GM12878 (cell line): ENCODE results near the gene HERC4. TPM values are rescaled to one million over a fixed set of nuclear protein-coding genes. Genes with fewer than 3 reads are reported as not detected.

Source experiments
- ATAC-seq: fragments of 200-7000 bp; cut with Tn5 transposase; 3 replicates; pipeline ENCODE4 v1.9.1; 2020; ENCODE audit warnings: mild to moderate bottlenecking, moderate library complexity
- BruUV-seq: library from RNA; stranded (reverse); fragments of 400-500 nt; replicated peaks from 2 replicates; lab custom pipeline; 2021; lab: Mats Ljungman, UMichigan
- CTCF ChIA-PET: fragments of 300-600 bp; sonication (Branson Sonifier 250); formaldehyde crosslinking; extraction: SDS; loops from one replicate; lab custom pipeline; 2021; ENCODE audit warnings: inconsistent platforms; lab: Yijun Ruan, JAX
- POLR2A ChIA-PET: fragments of 350-600 bp; formaldehyde crosslinking; extraction: SDS; loops from one replicate; lab custom pipeline; 2021; ENCODE audit warnings: inconsistent platforms; lab: Charles Lee
- RAD21 ChIA-PET: fragments of 300-600 bp; sonication (Branson Sonifier 250); formaldehyde crosslinking; loops from one replicate; lab custom pipeline; 2023; ENCODE audit warnings: antibody characterized with exemption; ENCODE audit not compliant: unreplicated experiment; lab: Charles Lee
- SMC1A ChIA-PET: fragments of 300-600 bp; sonication (Branson Sonifier 250); formaldehyde crosslinking; loops from one replicate; lab custom pipeline; 2023; ENCODE audit not compliant: unreplicated experiment, uncharacterized antibody; lab: Charles Lee
- DNase-seq: peaks from one replicate; pipeline ENCODE4 v3.0.0-alpha.2; 2011; ENCODE audit warnings: low read depth, low spot score
- FAIRE-seq: peaks from 3 replicates; lab custom pipeline; 2011; peaks lifted over from hg19 to GRCh38; lab: Jason Lieb, UNC
- H2AFZ ChIP-seq: 2 replicates; pipeline ENCODE4 v1.6.0; 2011; ENCODE audit warnings: low read depth, low read length, control low read depth; ENCODE audit not compliant: control insufficient read depth
- H3K27ac ChIP-seq: 2 replicates; pipeline ENCODE4 v1.5.1; 2011; ENCODE audit warnings: control low read depth; ENCODE audit not compliant: control insufficient read depth, insufficient read depth
- H3K27me3 ChIP-seq, 2 experiments: replicated peaks in 1 of 2; 2 replicates each; pipeline versions ENCODE4 v1.6.0 to v1.6.1; 2011; ENCODE audit warnings: low read length in 1 of 2; ENCODE audit not compliant: control insufficient read depth in 2 of 2, insufficient read depth in 2 of 2
- H3K36me3 ChIP-seq, 2 experiments: 2 replicates each; pipeline ENCODE4 v1.5.1; 2011; ENCODE audit warnings: low read length in 1 of 2; ENCODE audit not compliant: control insufficient read depth in 2 of 2, insufficient read depth in 2 of 2
- H3K4me1 ChIP-seq: 2 replicates; pipeline ENCODE4 v1.6.1; 2011; ENCODE audit warnings: mild to moderate bottlenecking, low read length, moderate library complexity, mixed read lengths; ENCODE audit not compliant: control insufficient read depth, insufficient read depth
- H3K4me2 ChIP-seq: 2 replicates; pipeline ENCODE4 v1.6.0; 2011; ENCODE audit warnings: control low read depth; ENCODE audit not compliant: control insufficient read depth, insufficient read depth
- H3K4me3 ChIP-seq: fragments of 200-600 bp; sonication (generic); 2 replicates; pipeline ENCODE4 v1.5.1; 2016
- H3K79me2 ChIP-seq: 2 replicates; pipeline ENCODE4 v1.6.0; 2011; ENCODE audit warnings: low read length; ENCODE audit not compliant: control insufficient read depth, insufficient read depth
- H3K9ac ChIP-seq: 2 replicates; pipeline ENCODE4 v1.8.0; 2011; ENCODE audit warnings: low read length, control low read depth, mixed read lengths; ENCODE audit not compliant: control insufficient read depth, insufficient read depth
- H3K9me3 ChIP-seq: replicated peaks from 3 replicates; pipeline ENCODE4 v1.5.1; 2011; ENCODE audit warnings: mild to moderate bottlenecking, low read length; ENCODE audit not compliant: control insufficient read depth, insufficient read depth
- H4K20me1 ChIP-seq: 2 replicates; pipeline ENCODE4 v1.6.0; 2011; ENCODE audit not compliant: control insufficient read depth, insufficient read depth
- EP300 ChIP-seq, 2 experiments: fragments of 150-350 bp in 1 of 2; IDR thresholded peaks; 2 replicates each; pipeline ENCODE4 v1.6.1; 2011 to 2012; ENCODE audit warnings: low read depth in 2 of 2, low read length in 2 of 2, borderline replicate concordance in 1 of 2, improper control_type of control experiment in 1 of 2, inconsistent platforms in 1 of 2; ENCODE audit not compliant: control insufficient read depth in 1 of 2
- ESRRA ChIP-seq: IDR thresholded peaks from 2 replicates; pipeline ENCODE4 v1.6.1; 2012; ENCODE audit warnings: mild to moderate bottlenecking, low read length, improper control_type of control experiment
- ETV6 ChIP-seq, 2 experiments: fragments of 450-650 bp in 1 of 2; IDR thresholded peaks in 1 of 2; conservative IDR thresholded peaks in 1 of 2; 2 replicates each; pipeline ENCODE4 v1.6.1; 2014; ENCODE audit warnings: antibody characterized with exemption in 1 of 2, borderline replicate concordance in 1 of 2, low read depth in 1 of 2, mild to moderate bottlenecking in 1 of 2, moderate library complexity in 1 of 2
- EZH2 ChIP-seq: IDR thresholded peaks from 2 replicates; pipeline ENCODE4 v1.6.1; 2012; ENCODE audit warnings: low read depth, mild to moderate bottlenecking, control low read depth, inconsistent platforms, low read length, borderline replicate concordance; ENCODE audit not compliant: control insufficient read depth
- MXI1 ChIP-seq: fragments of 150-350 bp; IDR thresholded peaks from 2 replicates; pipeline ENCODE4 v1.6.1; 2011; ENCODE audit warnings: low read depth, mild to moderate bottlenecking, inconsistent platforms, low read length, improper control_type of control experiment
- NBN ChIP-seq: fragments of 450-650 bp; IDR thresholded peaks from 2 replicates; pipeline ENCODE4 v1.6.1; 2016
- NFYA ChIP-seq: IDR thresholded peaks from 2 replicates; pipeline ENCODE4 v1.6.1; 2011; ENCODE audit warnings: low read depth, mild to moderate bottlenecking, low read length, improper control_type of control experiment, borderline replicate concordance
- RAD21 ChIP-seq: IDR thresholded peaks from 2 replicates; pipeline ENCODE4 v1.6.1; 2011; ENCODE audit warnings: mild to moderate bottlenecking, low read depth, low read length, moderate library complexity; ENCODE audit not compliant: insufficient read depth
- RCOR1 ChIP-seq: conservative IDR thresholded peaks from 2 replicates; pipeline ENCODE4 v1.6.1; 2012; ENCODE audit warnings: low read depth, low read length, improper control_type of control experiment
- SIN3A ChIP-seq: IDR thresholded peaks from 2 replicates; pipeline ENCODE4 v1.6.1; 2012; ENCODE audit warnings: low read depth, low read length, improper control_type of control experiment
- SUPT20H ChIP-seq: IDR thresholded peaks from 2 replicates; pipeline ENCODE4 v1.6.1; 2011; ENCODE audit warnings: low read depth, mild to moderate bottlenecking, low read length, moderate library complexity, borderline replicate concordance; ENCODE audit not compliant: control insufficient read depth
- ZNF207 ChIP-seq: fragments of 450-650 bp; IDR thresholded peaks from 2 replicates; pipeline ENCODE4 v1.6.1; 2014; ENCODE audit warnings: antibody characterized with exemption, mild to moderate bottlenecking, borderline replicate concordance
- ZSCAN29 ChIP-seq: fragments of 450-650 bp; IDR thresholded peaks from 2 replicates; pipeline ENCODE4 v1.6.1; 2017; ENCODE audit warnings: mild to moderate bottlenecking, moderate library complexity
- WGBS: methylation state at CpG from one replicate; pipeline ENCODE4 v1.1.6; 2016; ENCODE audit warnings: low lambda C conversion rate; ENCODE audit not compliant: insufficient replicate concordance, insufficient coverage; ENCODE audit errors: missing lambda C conversion rate; 5-methylcytosine and 5-hydroxymethylcytosine counted together
- in situ Hi-C: fragments of 300-500 bp; cut with MboI; formaldehyde crosslinking; loops from 9 replicates; pipeline ENCODE4 v1.14.3; 2018; ENCODE audit warnings: mixed read lengths
- intact Hi-C: fragments of 100-400 bp; cut with micrococcal nuclease; formaldehyde crosslinking; loops from one replicate; pipeline ENCODE4 v1.14.2; 2022; ENCODE audit not compliant: unreplicated experiment
- polyA plus RNA-seq, 11 experiments: library from polyadenylated mRNA; depleted of rRNA in 4 of 11; unstranded in 6 of 11; stranded (reverse) in 5 of 11; fragments of >200 nt; fragmentation: Nextera tagmentation in 4 of 11; fragmentation: Illumina TruSeq in 1 of 11; extraction: Ambion mirVana in 4 of 11; extraction: Trizol in 1 of 11; gene quantifications; 1 replicate in 1 of 11; 2 replicates in 10 of 11; pipeline versions ENCODE4 v1.2.1 to v1.2.3, GENCODE V29; 2011 to 2016; ENCODE audit warnings: inconsistent platforms in 2 of 11, missing spikeins in 2 of 11, low read depth in 1 of 11
- total RNA-seq, 4 experiments: library from RNA; depleted of rRNA in 3 of 4; stranded (reverse); fragments of >200 nt in 3 of 4; fragmentation: Illumina TruSeq in 1 of 4; extraction: Trizol in 1 of 4; gene quantifications; 2 replicates each; pipeline versions ENCODE4 v1.2.1 to v1.2.3, GENCODE V29; 2013 to 2021

HERC4 gene
- total and polyA plus RNA-seq, 10 of the 15 experiments (the other 5 are each of a cell fraction or from before 2014, with no cell fraction given) = 9.7 to 36.8 (median 23.4) TPM

DNA sequence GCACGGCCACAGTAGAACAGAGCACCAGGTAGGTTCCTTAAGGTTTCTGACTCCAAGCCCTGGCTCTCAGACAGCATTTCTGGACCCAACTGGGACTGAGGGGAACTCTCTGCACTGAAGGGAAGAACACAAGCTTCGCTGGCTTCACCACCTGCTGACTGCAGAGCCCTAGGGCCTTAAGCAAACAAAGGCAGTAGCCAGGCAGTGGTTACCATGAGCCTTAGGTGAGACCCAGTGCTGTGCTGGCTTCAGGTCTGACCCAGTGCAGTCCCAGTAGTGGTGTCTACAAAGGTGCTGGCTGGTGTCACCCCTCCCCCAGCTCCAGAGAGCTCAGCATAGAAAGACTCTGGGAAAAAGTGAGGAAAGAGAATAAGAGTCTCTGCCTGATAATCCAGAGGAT is 131.2 kb downstream of the HERC4 start:
- Histone ChIP-seq H3K4me2 (no peak overlapping the region), H2AFZ (no peak overlapping the region), H3K36me3 (peaks cover 0 to 21% of the 10 kb centered on the region in 2 experiments; a peak in 2 of 4 replicates), H3K79me2 (no peaks in the 10 kb centered on the region), H3K27me3 (no peaks in the 10 kb centered on the region), H3K27ac (no peak overlapping the region), H3K4me3 (no peak overlapping the region), H3K4me1 (no peaks in the 10 kb centered on the region), H3K9ac (no peak overlapping the region), H4K20me1 (no peaks in the 10 kb centered on the region), H3K9me3 (no peaks in the 10 kb centered on the region; the same call in 2 of the 3 replicates)
- BruUV-seq = no TSS peak
- RAD21 ChIA-PET = no interaction called here
- no peak for ATAC-seq
- TF ChIP-seq RCOR1 (no peak), SUPT20H (no peak), ESRRA (no peak), EP300 (IDR thresholded peaks at IDR 0.05; ENCODE audit: borderline replicate concordance in 1 of 2, control insufficient read depth in 1 of 2, low read depth in 2 of 2, low read length in 2 of 2) (no peak), MXI1 (no peak), ETV6 (conservative IDR thresholded peaks at IDR 0.05 in 1 of 2, IDR thresholded peaks at IDR 0.05 in 1 of 2; ENCODE audit: borderline replicate concordance in 1 of 2, low read depth in 1 of 2) (no peak), ZSCAN29 (no peak), SIN3A (no peak), NBN (no peak), ZNF207 (no peak), EZH2 (no peak), RAD21 (no peak), NFYA (no peak)
- POLR2A ChIA-PET = interaction anchor here (1.2 kb wide), 1 partner anchor 9 kb away, joined by 3 read pairs; no protein-coding TSS in a partner anchor
- FAIRE-seq = no peak
- DNase-seq = no peak
- in situ Hi-C loops (no loop called here), intact Hi-C loops (no loop called here)
- SMC1A ChIA-PET = no interaction called here
- CTCF ChIA-PET = interaction anchor here (0.9 kb wide), 1 partner anchor 89 kb away, joined by 4 read pairs; no protein-coding TSS in a partner anchor
- WGBS = 100% methylated on average over 2 of the region's 2 CpGs
